D341Med (cell line): Measurements from ENCODE around the gene NOSTRIN.
"Not testable (repeated sequence)": the region's sequence is repeated elsewhere in the genome, so short reads cannot be mapped to it uniquely, and the experiment has no call there.

Experiments
- DNase-seq: peaks from one replicate; pipeline ENCODE4 v3.0.0; 2012; ENCODE audit warnings: low spot score

Gene NOSTRIN

DNA sequence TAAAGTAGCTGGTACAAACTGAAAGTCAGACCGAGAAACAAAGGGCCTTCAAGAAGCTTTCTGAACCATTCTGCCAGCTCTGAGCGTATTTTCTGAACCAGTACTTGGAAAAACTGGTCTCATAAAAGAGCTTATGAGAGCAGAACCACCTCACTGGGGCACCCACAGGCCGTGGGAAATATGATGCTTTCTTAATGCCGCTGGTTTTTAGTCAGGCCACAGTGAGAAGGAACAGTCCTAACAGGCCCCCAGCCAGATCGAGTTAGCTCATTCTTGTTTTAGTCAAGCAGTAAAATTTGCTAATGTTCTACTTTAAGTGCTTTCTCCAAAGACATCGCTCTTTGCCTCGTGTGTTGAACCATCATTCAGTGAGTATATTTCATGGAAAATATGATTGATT lies 12.7 kb upstream of the NOSTRIN start:
- no peak for DNase-seq

DNA sequence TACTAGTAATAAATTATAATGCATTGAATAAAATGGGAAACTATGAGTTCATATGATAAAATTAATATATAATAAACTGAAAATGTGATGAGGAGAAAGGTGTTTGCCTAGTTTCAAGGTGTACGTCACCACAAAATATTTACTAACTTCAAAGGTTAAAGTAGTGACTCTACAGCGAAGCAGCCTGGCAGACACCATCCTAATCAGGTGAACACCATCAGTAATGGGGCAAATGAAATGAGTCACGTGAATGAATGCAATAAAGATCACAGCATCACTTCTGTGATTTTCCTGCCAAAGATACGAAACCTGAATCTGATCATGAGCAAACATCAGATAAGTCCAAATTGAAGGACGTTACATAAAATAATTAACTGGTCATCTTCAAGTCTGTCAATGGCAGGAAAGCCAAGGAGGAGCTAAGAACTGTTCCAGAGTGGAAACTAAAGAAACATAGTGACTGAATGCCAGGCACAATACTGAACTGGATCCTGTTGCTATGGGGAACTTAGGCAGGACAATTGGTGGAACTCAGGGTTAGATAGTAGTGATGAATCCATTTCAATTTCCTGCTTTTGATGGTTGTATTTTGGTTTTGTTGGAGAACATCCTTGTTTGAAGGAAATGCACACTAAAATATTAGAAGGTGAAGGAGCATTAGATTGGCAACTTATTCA lies 12.1 kb upstream of the NOSTRIN start:
- no peak for DNase-seq

DNA sequence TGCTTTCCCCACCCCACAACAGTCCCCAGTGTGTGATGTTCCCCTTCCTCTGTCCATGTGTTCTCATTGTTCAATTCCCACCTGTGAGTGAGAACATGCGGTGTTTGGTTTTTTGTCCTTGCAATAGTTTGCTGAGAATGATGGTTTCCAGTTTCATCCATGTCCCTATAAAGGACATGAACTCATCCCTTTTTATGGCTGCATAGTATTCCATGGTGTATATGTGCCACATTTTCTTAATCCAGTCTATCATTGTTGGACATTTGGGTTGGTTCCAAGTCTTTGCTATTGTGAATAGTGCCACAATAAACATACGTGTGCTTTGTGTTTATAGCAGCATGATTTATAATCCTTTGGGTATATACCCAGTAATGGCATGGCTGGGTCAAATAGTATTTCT lies 11.3 kb upstream of the NOSTRIN start:
- not testable (repeated sequence) for DNase-seq

DNA sequence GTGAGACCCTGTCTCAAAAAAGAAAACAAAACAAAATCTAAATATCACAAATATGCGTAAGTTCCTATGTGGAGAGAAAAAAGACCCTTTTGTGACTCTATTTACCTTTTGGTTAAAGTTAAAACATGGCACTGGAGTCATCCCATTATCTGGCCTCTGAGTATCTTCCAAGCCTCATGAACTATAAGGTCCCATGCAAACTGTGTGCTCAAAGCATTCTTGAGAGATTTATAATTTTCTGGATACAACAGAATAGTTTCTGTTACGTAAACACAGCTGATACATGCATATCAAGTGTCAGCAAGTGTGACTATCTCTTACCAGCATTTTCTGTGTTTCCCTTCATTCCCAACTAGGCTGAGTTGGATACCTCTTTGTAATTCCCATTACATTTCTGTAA lies 8.8 kb upstream of the NOSTRIN start:
- no peak for DNase-seq

DNA sequence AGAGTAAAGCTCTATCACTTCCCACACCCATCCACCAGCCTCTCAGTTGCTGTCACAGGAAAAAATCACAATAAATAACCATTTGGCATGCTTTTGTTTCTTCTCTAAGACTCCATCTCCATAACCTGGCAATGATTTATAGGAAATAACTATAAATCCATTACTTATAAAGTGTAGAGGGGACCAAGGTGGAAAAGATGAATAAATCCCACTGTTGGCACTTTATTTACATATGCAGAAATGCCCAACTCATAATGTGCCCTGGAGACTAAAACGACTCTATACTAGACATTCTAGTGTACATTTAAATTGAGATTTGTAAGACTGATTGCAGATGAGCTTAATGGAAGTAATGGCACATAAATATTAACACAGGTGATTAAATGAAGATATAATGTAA lies 7.5 kb upstream of the NOSTRIN start:
- no peak for DNase-seq

DNA sequence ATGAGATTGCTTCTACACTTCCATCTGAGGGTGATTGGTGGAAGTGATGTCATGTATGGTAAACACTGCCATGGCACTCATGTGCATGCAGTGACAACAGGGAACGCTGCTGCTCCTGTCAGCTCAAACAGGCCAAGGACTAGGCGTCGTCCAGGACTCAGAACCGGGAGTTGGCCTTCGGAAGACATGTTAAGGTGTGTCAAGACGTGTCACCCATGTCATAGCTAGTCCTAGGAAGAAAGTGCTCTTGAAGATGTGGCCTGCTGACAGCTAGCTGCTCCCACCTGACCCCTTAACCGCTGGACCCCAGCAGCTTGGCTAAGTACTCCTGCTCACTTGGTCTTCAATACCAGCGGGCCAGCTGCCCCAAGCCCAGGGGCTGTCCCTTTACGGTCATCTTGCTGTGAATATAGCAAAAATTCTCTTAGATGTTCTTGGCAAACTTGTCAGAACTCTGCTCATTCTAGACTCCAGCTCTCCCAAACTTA lies 6.3 kb upstream of the NOSTRIN start:
- DNase-seq, result no peak

DNA sequence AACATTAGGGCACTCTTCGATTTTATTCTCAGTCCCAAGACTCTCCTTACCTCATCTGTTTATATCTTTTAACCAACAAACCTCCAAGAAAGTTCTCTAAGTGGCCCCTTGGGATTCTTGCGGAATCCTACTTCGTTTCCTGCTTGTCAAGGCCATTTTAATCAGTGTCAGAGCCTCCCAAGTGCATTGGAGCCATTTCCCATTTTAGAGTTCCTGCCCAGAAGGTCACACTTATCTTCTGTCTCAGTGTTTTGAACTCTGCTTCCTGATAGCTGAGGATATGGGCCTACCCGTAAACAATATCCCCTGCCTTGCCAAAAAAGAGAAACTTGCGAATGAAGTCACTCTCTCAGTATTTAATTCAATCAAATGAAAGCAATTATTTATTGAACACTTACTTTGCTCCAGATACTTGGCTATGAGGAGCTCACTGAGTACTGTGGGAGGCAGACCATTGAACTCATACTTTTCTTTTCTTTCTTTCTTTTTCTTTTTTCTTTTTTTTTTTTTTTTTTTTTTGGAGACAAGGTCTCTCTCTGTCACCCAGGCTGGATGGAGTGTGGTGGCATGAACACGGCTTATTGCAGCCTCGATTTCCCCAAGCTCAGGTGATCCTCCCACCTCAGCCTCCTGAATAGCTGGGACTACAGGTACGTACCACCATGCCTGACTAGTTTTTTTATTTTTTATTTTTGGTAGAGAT lies 5.7 kb upstream of the NOSTRIN start:
- DNase-seq, result no peak

DNA sequence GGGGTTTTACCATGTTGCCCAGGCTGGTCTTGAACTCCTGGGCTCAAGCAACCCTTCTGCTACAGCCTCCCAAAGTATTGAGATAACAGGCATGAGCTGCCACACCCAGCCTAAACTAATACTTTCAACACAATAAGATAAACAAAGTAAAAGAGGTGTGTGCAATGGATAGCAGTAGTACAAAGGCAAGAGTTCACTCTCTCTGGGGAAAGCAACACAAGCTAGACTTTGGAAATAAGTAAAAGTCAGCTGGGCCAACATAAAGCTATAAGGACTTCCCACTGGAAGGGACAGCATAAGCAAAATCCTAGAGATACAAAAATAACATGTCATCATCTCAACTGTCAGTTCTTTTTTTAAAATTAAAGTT lies 5.2 kb upstream of the NOSTRIN start:
- DNase-seq, result no peak

DNA sequence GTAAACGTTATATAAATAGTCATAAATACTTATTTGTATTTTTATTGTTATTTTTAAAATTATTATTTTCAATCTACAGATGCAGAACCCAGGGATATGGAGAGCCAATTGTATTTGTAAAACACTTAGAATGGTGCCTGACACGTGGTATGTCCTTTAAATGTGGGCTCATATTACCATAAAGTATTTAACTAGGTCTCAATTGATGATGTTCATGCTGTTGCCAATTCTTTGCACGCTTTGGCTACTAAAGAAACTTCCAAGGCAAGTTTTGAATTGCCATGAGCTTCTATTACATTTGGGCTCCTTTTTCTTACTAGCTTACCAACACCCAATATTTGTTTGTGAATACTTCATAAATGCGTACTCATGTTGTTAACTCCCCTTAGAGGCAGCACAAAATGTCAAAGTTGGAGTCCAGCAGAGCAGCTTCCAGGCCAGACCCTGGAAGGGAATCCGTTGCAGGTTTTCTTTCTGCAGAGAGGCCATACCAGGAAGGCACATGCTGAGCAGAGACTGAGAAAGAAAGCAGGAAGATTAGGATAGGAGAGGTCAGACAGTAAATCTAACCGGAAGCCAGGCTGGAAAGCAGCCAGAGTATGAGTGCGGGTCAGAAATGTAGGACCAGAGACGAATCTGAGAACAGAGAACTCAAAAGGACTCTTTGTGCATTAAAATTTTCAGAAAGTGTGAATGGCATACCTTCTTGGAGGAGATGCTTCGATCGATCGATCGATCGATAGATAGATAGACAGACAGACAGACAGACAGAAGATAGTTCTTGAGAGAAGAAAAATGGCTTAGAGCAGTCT lies 4.2 kb upstream of the NOSTRIN start:
- no peak for DNase-seq

DNA sequence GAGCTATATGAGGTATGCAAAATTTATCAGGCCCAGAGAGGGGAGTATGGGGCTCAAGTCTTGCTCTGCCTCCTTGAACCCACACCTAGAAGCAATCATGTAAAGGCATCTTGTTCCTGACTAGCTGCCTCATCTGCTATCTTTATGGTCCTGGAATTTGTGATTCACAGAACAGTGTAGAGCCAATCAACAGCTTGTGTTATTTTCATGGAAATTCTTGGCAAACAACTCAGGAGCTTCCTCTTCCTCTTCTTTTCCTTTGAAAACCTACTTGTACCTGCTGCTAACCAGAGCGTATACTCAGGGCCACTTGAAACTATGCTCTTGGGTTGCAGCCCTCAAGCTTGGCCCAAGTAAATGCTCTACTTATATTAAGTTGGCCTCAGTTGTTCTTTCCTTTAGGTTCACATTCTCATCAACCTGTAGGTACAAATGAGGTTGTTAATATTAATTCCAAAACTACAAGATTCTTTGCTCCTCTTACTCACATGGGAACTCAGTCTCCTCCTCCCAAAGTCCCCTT lies 3.5 kb upstream of the NOSTRIN start:
- DNase-seq, result no peak

DNA sequence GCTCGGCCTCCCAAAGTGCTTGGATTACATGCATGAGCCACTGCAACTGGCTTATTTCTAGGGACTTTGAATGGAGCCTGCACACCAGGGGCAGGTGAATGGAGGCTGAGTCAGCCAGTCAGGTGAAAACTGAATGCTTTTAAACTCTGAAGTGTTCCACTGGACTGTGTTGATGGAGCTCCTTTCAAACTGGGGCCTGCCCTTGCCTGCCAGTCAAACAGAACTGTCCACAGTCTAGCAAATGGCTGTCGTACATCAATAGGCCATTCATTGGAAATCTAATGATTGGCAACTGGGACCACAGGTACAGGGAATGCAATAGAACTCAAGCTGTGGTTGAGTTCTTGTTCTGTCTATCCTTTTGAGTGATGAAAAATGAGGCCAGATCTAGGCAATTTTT lies 966 bp upstream of the NOSTRIN start:
- no peak for DNase-seq

DNA sequence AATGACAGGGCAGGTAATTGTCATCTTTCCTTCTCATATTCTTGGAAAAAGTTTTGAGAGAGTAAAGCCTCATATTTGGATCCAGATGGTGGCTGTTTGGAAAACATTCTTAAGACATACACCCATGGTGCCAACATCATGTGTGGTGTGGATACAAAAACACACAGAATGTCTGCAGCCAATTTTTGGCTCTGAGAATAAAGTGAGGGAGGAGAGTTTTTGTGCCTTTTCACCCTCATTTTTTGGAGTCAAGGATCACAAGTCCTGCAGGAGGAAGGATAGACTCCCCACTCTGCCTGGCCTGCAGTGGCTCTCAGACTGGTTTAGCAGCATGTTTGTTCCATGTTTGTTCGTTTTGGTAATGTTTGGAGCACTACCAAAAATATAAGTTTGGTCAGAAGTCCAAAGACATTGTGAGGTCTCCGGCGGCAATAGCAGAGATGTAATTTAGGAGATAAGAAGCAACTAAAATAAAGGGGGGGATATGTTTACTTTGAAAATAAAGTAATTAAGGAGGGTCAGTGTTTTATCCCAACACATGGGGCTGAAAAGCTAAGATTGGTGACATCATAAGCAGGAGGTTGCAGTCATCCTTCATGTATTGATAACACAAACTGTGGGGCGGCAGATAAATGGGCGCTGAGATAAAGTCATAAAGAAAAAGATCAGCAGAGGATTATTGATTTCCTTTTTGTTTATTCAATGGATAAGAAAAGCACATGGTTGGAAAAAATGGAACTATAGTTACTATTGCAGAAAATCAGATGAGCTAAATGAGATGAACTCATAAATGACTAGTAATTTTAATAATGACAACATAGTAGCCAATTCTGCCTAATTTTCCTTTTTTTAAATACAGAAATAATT lies 655 bp downstream of the NOSTRIN start:
- no peak for DNase-seq

DNA sequence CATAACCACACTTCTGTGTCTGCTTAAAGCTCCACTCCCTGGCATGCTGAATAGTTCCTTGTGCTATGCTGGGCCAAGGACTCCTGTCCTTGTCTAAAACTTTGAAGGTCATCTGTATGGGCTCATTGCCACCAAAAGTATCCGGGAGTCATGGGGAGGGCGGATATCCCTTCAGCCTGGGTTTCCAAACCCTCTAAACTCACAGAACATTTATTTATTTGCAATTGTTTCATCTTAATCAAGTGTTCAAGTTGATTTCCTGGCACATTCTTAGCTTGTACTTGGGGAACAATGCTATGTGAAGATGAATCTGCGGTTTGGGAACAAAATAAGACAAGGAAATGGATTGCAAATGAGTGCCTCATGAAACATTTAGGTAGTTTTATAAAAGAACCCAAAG lies 1.8 kb downstream of the NOSTRIN start:
- DNase-seq, result no peak

DNA sequence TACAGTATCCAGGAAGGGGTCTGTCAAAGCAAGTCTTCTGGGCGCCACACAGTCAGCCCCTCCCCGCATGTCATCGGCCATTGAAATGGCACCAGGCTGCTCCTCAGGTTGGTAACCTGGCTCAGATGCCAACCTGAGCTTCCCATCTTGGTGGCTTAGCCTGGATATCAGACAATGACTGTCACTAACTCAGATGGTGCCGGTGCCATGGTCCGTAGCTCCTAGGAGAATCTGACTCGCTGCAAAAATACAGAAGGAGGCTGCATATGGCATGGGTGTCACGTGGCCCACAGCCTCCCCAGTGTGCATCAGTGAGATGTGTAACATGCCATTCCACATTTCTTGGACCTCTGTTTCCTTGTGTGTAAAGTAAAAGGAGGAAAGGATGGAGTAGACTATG lies 3.2 kb downstream of the NOSTRIN start:
- DNase-seq, result no peak

DNA sequence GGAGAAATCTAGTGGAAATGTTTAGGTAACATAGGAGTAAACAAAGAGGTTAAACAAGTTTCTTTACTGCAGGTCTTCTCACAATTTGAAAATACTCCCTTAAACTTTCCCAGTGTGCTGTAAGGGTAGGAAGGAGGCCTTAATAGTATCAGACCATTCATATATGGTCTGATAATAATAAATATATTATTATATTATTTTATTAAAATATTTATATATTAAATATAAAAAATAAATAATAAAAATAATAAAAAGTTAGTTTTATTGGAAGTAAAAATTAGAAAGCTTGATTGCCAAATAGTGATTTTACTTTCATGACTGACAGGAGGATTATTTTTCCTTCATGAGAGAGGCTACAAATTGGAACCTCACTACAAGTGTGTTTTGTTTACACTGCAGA lies 7.1 kb downstream of the NOSTRIN start:
- no peak for DNase-seq

DNA sequence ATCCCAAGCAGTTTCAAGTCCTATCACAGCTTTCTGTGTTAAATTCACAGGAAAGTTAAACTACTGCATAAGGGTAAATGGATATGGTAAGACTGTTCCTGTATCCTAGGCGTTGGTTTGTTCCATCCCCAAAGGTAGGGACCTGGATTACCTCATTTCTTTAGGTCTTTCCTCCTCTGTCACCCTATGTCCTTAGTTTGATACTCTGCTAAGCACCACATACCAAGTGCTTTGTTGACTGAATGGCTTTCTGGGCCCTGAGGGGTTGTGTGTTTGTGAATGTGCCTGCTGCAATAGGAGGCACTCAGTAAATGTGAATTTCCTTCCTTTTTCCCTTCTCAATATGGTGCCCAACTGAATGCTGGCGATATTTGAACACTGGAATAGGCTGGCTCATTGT lies 7.8 kb downstream of the NOSTRIN start:
- DNase-seq, result no peak

DNA sequence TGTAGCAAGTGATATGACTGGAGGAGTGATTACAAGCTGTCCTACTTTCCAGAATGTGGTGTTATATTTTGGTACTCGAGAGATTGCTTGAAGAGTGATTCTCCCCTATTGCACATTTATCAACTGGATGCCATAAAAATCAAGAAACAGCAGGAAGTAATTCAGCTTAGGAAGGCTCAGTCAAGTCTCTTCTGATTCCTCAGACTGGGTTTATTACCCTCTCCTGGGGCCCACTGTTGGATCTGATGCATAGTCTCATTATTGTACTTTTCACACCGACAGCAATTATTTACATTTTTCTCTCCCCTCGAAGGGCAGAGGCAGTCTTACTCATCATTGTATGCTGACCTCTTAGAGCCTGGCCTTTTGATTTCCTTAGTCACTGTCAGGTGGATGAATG lies 9.3 kb downstream of the NOSTRIN start:
- no peak for DNase-seq

DNA sequence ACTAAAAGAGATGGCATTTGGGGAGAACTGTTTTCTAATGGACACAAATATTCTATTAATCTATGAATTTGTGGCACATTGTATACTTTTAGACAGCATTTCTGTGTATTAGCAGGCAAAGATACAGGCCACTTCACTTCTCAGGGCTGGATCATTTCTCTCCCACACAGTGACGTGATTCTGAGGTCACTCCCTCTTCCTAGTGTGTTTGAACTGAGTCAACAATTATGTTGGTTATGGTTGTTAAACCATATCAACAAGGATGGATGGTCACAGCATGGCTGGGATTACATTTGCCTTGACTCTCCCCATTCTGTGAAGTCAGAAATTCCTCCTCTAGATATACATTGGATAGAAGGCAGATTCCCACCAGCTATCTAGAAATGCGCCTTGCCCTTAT lies 11.6 kb downstream of the NOSTRIN start:
- no peak for DNase-seq

DNA sequence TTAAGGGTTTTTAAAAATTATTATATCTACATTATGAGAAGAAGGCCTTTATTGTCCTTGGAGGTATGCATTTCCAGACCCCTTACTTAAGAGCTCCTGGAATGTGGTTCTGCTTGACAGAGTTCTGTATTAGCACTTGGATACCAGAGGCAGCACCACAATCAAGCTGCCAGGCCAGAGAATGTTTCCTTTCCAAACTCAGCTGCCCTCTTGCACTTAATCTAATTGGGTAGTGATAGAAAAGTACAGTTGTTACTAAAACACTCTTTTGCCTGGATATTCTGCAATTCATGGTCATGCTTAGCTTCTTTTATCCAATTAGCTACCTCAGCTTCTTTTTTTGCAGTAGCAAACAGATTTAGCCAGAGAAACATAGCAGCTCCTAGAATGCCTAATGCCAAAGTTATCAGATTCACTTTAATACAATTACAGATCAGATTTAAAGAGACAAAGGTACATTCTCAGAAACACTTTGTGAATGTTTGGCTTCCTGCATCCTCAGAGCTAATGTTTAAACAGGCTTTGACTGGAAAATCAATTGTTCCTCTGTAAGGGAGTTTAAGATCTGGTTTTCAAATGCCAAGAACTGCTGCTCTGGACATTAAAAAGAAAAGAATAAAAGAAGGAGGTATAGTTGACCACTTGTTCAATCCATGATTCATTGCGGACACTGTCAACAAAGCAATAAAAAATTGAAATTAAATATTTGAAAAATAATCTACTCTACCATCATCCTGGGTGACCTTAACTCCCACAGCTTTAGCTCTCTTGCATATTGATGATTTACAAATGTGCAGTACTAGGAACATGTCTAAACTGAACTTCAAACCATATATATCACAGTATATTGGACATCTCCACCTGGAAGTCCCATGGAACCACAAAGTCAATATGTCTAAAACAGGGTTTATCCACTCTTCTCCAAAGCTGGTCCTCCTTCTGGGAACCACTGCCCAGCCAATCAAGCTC lies 12.8 kb downstream of the NOSTRIN start:
- no peak for DNase-seq

DNA sequence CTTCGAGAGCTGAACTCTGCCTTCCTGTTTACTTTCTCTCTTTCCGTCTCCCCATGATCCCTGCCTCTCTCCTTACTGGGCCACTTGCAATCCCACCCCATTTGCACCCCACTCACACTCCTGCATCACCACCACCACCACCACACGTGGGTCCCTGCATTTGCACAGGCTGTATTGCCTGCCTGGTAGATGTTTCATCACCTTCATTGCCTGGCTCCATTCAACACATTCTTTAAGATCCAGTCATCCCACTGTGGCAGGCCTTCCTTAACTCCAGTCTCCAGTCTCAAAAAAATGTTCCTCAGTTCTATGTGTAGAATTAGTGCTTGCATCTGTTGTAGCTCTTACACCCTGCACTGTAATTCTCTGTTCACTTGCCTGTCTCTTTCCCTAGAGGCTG lies 13.9 kb downstream of the NOSTRIN start:
- no peak for DNase-seq
